T-helper 1 cell treated with Interleukin-12 subunit alpha and Interleukin-12 subunit beta and Interleukin-4 antibody, amounts not matched to agents 30 ng/mL and 1 ng/mL, for 36 hours (primary cell): ENCODE measurements around the gene ZNF19. TPM values are rescaled to one million over a fixed set of nuclear protein-coding genes. Genes with fewer than 3 reads are reported as not detected.
"Not testable (repeated sequence)": the region's sequence is repeated elsewhere in the genome, so short reads cannot be mapped to it uniquely, and the experiment has no call there.

Experiments used
- intact Hi-C: fragments of 100-400 bp; cut with micrococcal nuclease; formaldehyde crosslinking; loops from one replicate; pipeline ENCODE4 v1.15.1; 2024
- total RNA-seq: library from RNA; stranded (reverse); gene quantifications from 2 replicates; pipeline ENCODE4 v1.2.3, GENCODE V29; 2022

ZNF19 gene
- total RNA-seq, result 2.0 TPM in 2 replicates

- intact Hi-C loops, result loop anchor here (10.0 kb wide), 1 partner anchor 684 kb away; the partner anchor contains the start of gene VAC14
Measured at GRCh38 chr16:71489122-71489521, at the start of gene ZNF19. TSS of gene ZNF19 (minus strand) at chr16:71489324. CDS start at chr16:71482114, 7,210 bp downstream.

DNA sequence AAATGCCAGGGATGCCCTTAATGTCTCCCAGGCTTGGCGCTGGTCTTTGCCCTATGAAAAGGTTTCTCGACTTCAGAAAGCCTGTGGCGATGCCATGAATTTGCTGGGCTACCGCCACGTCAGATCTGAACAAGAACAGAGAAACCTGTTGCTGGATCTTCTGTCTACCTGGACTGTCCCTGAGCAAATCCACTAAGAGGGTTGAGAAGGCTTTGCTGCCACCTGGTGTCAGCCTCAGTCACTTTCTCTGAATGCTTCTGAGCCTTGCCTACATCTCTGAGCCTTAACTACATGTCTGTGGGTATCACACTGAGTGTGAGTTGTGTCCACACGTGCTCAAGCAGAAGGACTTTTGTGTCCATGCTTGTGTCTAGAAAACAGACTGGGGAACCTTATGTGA is 48.5 kb upstream of the ZNF19 start:
- intact Hi-C loops, result loop anchor here (1.0 kb wide), 1 partner anchor 125 kb away; no protein-coding TSS in a partner anchor

DNA sequence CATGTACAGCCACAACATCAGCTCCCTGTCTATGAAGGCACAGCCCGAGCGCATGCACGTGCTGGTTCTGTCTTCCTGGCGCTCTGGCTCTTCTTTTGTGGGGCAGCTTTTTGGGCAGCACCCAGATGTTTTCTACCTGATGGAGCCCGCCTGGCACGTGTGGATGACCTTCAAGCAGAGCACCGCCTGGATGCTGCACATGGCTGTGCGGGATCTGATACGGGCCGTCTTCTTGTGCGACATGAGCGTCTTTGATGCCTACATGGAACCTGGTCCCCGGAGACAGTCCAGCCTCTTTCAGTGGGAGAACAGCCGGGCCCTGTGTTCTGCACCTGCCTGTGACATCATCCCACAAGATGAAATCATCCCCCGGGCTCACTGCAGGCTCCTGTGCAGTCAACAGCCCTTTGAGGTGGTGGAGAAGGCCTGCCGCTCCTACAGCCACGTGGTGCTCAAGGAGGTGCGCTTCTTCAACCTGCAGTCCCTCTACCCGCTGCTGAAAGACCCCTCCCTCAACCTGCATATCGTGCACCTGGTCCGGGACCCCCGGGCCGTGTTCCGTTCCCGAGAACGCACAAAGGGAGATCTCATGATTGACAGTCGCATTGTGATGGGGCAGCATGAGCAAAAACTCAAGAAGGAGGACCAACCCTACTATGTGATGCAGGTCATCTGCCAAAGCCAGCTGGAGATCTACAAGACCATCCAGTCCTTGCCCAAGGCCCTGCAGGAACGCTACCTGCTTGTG is 47.8 kb upstream of the ZNF19 start:
- intact Hi-C loops, result loop anchor here (1.0 kb wide), 1 partner anchor 125 kb away; no protein-coding TSS in a partner anchor

DNA sequence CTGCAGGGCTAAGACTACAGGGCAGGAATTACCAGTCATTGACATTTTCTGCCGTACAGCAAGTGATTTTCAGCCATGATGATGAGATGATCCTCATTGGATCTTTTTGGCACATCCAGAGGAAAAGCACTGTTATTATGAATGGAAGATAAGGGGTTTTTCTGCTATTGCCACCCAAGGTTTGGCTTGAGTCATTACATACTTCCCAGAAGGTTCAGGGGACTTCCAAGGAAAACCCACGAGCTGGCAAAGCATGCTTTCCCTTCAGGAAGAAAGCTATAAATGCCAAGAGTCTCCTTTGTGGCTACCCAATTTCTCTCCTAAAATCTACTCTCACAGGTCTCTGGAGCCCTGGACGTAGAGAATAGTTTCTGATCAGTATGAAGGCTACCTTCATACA is 43.2 kb upstream of the ZNF19 start:
- intact Hi-C loops, result no loop called here

GRCh38 chr16:71528863-71529262 is 39.7 kb upstream of the ZNF19 start:
- intact Hi-C loops, result no loop called here

DNA sequence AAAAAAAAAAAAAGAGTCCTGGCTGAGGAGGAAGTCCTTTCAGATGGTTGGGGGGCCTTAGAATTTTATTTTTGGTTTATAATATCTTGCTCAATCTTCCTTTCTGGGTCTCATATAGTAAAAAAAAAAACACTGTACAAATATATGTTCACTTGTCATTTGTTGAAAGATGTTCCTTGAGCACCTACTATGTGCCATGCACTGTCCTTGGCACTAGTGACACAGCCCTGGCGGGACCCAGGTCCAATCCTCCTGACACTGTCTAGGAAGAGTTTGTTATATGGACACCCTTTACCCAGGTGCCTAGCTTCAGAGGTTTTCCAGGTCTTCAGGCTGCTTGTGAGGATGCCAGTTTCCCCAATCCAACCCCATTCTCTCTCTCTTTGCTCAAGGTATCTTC is 39.1 kb upstream of the ZNF19 start:
- intact Hi-C loops, result no loop called here

GRCh38 chr16:71526111-71526631 is 37.0 kb upstream of the ZNF19 start, which contains the start of gene CHST4:
TSS of gene CHST4 (plus strand) at chr16:71526426. CDS start at chr16:71536678, 10,252 bp downstream.
- intact Hi-C loops, result no loop called here

DNA sequence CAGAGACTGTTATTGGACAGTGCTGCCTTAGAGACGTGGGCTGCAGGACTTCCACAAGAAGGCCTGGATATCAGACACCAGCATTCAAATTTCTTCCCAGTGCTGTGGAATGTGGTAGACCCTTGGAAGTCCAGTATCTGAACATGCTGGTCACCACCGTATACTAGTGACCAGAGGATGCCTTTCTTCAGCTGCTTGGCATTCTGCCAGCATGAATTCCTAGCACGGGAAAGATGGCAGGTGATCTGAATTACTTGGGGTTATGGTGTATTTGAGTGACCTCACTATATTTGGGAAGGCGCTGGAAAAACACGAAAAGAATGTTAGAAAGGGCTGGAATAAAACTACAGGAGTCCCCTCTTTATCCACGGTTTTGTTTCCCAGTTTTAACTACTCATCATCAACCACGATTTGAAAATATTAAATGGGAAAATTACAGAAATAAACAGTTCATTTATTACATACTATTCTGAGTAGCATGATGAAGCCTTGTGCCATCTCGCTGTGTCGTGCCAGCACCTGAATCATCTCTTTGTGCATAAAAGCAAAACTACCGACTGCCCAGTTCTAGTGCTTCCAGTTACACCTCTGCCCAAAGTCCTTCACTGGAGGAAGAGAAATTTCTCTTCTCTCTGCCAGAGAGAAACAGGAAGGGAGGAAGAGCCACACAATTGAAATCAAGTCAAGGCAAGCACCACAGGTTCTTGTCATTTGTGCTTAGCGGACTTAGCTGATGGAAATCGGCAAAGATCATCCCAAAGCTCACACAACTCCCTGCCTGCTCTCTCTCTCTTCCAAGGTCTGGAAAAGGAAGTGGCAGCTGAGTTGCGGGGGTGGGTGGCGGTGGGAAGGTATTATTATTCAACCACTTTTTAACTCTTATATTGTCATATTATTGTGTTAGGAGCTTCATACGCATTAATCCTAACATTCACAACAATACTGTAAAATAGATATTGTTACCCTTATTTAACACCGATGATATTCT is 35.7 kb upstream of the ZNF19 start:
- intact Hi-C loops, result no loop called here

- intact Hi-C loops, result no loop called here
Measured at GRCh38 chr16:71520550-71520949, 31.4 kb upstream of the ZNF19 start.

GRCh38 chr16:71515026-71515425 is 25.9 kb upstream of the ZNF19 start:
- intact Hi-C loops, result no loop called here

DNA sequence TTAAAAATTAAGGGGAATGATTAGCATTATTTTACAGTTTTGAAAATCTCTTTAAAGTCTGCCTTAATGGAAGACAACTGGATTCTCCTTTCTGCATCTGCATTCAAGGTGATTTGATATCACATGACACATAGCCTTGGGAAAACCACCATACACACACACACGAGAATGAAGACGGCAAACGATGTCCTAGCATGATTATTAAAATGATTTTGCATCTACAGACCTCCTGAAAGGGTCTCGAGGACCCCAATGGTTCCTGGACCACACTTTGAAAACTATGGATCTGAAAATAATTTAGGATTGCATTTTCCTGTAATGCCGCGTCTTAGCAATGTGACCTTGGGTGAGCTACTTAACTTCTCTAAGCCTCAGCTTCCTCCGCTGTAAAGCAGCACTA is 25.4 kb upstream of the ZNF19 start:
- intact Hi-C loops, result no loop called here

- intact Hi-C loops, result no loop called here
Measured at GRCh38 chr16:71513302-71513701, 24.2 kb upstream of the ZNF19 start.

- intact Hi-C loops, result no loop called here
Measured at GRCh38 chr16:71507061-71507460, 17.9 kb upstream of the ZNF19 start.

DNA sequence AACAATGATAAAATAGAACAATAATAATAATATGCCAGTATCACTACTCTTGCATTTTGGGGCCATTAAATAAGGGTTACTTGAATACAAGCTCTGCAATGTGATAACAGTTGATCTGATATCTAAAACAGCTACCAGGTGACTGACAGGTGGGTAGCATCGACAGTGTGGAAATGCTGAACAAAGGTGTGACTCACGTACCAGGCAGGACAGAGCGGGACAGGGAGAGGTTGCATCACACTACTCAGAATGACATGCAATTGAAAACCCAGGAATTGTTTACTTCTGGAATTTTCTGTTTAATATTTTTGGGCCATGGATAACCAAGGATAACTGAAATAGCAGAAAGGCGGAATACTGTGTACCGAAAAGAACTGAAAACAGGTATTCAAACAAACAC is 15.8 kb upstream of the ZNF19 start:
- intact Hi-C loops, result no loop called here

DNA sequence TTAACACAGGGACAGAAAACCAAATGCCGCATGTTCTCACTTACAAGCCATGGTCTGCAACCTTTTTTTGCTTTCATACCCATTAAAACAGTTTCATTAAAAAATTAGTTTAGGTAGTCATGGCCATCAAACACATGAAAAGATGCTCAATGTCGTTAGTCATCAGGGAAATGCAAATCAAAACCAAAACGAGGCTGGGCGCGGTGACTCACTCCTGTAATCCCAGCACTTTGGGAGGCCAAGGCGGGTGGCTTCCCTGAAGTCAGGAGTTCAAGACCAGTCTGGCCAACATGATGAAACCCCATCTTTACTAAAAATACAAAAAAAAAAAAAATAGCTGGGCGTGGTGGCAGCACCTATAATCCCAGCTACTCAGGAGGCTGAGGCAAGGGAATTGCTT is 14.9 kb upstream of the ZNF19 start:
- intact Hi-C loops, result not testable (repeated sequence)

GRCh38 chr16:71501547-71501946 is 12.4 kb upstream of the ZNF19 start:
- intact Hi-C loops, result no loop called here

DNA sequence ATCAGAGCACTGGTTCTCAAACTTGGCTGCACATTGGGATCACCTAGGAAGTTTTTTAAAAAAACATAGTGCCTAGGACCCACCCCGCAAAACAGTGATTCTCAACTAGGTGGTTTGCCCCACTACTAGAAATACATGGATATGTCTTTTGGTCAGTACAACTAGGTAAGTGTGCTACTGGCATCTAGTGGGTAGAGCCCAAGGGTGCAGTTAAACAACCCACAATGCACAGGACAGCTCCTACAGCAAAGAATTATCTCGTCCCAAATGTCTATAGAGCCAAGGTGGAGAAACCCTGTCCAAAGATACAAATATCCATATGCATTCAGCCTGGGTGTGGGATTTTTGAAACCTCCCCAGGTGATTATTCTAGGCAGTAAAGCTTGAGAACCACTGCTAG is 11.8 kb upstream of the ZNF19 start:
- intact Hi-C loops, result no loop called here

GRCh38 chr16:71499775-71500364 is 10.7 kb upstream of the ZNF19 start:
- intact Hi-C loops, result loop anchor here (1.0 to 5.0 kb wide), 2 partner anchors 38 to 88 kb away; partner anchors contain the start of gene ZNF23

- intact Hi-C loops, result loop anchor here (5.0 kb wide), 1 partner anchor 36 kb away; the partner anchor contains the start of gene ZNF23
Measured at GRCh38 chr16:71498031-71498430, 8.9 kb upstream of the ZNF19 start.

GRCh38 chr16:71493213-71493612 is 4.1 kb upstream of the ZNF19 start:
- intact Hi-C loops, result no loop called here

GRCh38 chr16:71492786-71493185 is 3.7 kb upstream of the ZNF19 start:
- intact Hi-C loops, result no loop called here
